ENCODE measurements around the gene MEI4.

DNA sequence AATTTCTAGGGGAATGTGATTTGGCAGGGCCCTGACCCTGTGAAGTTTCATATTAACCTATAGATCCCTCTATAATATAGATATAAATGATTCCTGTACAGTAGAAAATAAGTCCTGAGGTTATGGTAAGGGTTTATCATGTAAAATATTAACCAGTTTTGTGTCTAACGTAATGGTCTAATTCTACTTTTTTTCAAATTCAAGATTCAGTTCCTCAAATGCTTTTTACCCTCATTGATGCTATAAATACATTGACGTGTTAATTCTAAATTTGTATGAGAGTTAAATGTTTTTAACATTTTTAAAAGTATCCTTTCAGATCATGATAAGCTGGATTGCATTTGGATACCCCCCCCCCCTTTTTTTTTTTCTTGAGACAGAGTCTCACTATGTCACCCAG lies 169.4 kb downstream of the MEI4 start:
- no peak for TF ChIP-seq POLR2A (IDR thresholded peaks at IDR 0.05)
- TF ChIP-seq, protein P1, sequence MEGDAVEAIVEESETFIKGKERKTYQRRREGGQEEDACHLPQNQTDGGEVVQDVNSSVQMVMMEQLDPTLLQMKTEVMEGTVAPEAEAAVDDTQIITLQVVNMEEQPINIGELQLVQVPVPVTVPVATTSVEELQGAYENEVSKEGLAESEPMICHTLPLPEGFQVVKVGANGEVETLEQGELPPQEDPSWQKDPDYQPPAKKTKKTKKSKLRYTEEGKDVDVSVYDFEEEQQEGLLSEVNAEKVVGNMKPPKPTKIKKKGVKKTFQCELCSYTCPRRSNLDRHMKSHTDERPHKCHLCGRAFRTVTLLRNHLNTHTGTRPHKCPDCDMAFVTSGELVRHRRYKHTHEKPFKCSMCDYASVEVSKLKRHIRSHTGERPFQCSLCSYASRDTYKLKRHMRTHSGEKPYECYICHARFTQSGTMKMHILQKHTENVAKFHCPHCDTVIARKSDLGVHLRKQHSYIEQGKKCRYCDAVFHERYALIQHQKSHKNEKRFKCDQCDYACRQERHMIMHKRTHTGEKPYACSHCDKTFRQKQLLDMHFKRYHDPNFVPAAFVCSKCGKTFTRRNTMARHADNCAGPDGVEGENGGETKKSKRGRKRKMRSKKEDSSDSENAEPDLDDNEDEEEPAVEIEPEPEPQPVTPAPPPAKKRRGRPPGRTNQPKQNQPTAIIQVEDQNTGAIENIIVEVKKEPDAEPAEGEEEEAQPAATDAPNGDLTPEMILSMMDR (IDR thresholded peaks at IDR 0.05), result no peak
